GM12878 (cell line): Measurements from ENCODE around the gene ANKRD13A. TPM values are rescaled to one million over a fixed set of nuclear protein-coding genes. Genes with fewer than 3 reads are reported as not detected.
A peak's percentile ranks its signal among the peaks of the same experiment; 100 is the strongest.

Experiments
- BCL11A ChIP-seq: IDR thresholded peaks from 2 replicates; pipeline ENCODE4 v1.6.1; 2011; ENCODE audit warnings: low read depth, low read length
- BRCA1 ChIP-seq: IDR thresholded peaks from 2 replicates; pipeline ENCODE4 v1.6.1; 2011; ENCODE audit warnings: low read depth, low read length, improper control_type of control experiment
- CHD2 ChIP-seq: IDR thresholded peaks from 2 replicates; pipeline ENCODE4 v1.6.1; 2011; ENCODE audit warnings: low read depth, low read length, improper control_type of control experiment, borderline replicate concordance
- EED ChIP-seq: sonication (generic); IDR thresholded peaks from 2 replicates; pipeline ENCODE4 v1.6.1; 2016; ENCODE audit warnings: antibody characterized with exemption, low read depth
- ETV6 ChIP-seq, 2 experiments: fragments of 450-650 bp in 1 of 2; IDR thresholded peaks in 1 of 2; conservative IDR thresholded peaks in 1 of 2; 2 replicates each; pipeline ENCODE4 v1.6.1; 2014; ENCODE audit warnings: antibody characterized with exemption in 1 of 2, borderline replicate concordance in 1 of 2, low read depth in 1 of 2, mild to moderate bottlenecking in 1 of 2, moderate library complexity in 1 of 2
- FOXK2 ChIP-seq: fragments of 450-650 bp; IDR thresholded peaks from 2 replicates; pipeline ENCODE4 v1.6.1; 2017; ENCODE audit warnings: mild to moderate bottlenecking, moderate library complexity
- KDM1A ChIP-seq: fragments of 200-600 bp; sonication (generic); IDR thresholded peaks from 2 replicates; pipeline ENCODE4 v1.6.1; 2016; ENCODE audit warnings: borderline replicate concordance
- LARP7 ChIP-seq: fragments of 450-650 bp; IDR thresholded peaks from 2 replicates; pipeline ENCODE4 v1.6.1; 2017; ENCODE audit warnings: mild to moderate bottlenecking
- MXI1 ChIP-seq: fragments of 150-350 bp; IDR thresholded peaks from 2 replicates; pipeline ENCODE4 v1.6.1; 2011; ENCODE audit warnings: low read depth, mild to moderate bottlenecking, inconsistent platforms, low read length, improper control_type of control experiment
- NFIC ChIP-seq: IDR thresholded peaks from 2 replicates; pipeline ENCODE4 v1.6.1; 2012; ENCODE audit warnings: low read depth, mild to moderate bottlenecking, inconsistent platforms, low read length, moderate library complexity
- NR2C1 ChIP-seq: fragments of 450-650 bp; IDR thresholded peaks from 2 replicates; pipeline ENCODE4 v1.6.1; 2017; ENCODE audit warnings: antibody characterized with exemption, mild to moderate bottlenecking, moderate library complexity
- PML ChIP-seq: IDR thresholded peaks from 2 replicates; pipeline ENCODE4 v1.6.1; 2012; ENCODE audit warnings: low read length, inconsistent platforms
- POLR2AphosphoS2 ChIP-seq: IDR thresholded peaks from 2 replicates; pipeline ENCODE4 v1.6.1; 2011; ENCODE audit warnings: low read depth, mild to moderate bottlenecking, low read length, improper control_type of control experiment, moderate library complexity
- RAD51 ChIP-seq: fragments of 450-650 bp; IDR thresholded peaks from 2 replicates; pipeline ENCODE4 v1.6.1; 2016; ENCODE audit warnings: moderate library complexity, mild to moderate bottlenecking, inconsistent platforms
- RFX5 ChIP-seq: IDR thresholded peaks from 2 replicates; pipeline ENCODE4 v1.6.1; 2011; ENCODE audit warnings: low read depth, low read length, improper control_type of control experiment
- SIN3A ChIP-seq: IDR thresholded peaks from 2 replicates; pipeline ENCODE4 v1.6.1; 2012; ENCODE audit warnings: low read depth, low read length, improper control_type of control experiment
- SMAD5 ChIP-seq: IDR thresholded peaks from 2 replicates; pipeline ENCODE4 v1.6.1; 2016; ENCODE audit warnings: antibody characterized with exemption, low read depth
- SMARCA5 ChIP-seq: fragments of 450-650 bp; IDR thresholded peaks from 2 replicates; pipeline ENCODE4 v1.6.1; 2017; ENCODE audit warnings: mild to moderate bottlenecking
- SREBF1 ChIP-seq: IDR thresholded peaks from 2 replicates; pipeline ENCODE4 v1.6.1; 2012; ENCODE audit warnings: mild to moderate bottlenecking, low read length
- SUZ12 ChIP-seq: fragments of 200-600 bp; sonication (generic); IDR thresholded peaks from one replicate; pipeline ENCODE4 v1.6.1; 2018; ENCODE audit warnings: antibody characterized with exemption, mild to moderate bottlenecking; ENCODE audit not compliant: unreplicated experiment
- YBX1 ChIP-seq: fragments of 450-650 bp; IDR thresholded peaks from 2 replicates; pipeline ENCODE4 v1.6.1; 2016; ENCODE audit warnings: antibody characterized with exemption
- ZNF217 ChIP-seq: fragments of 450-650 bp; IDR thresholded peaks from 2 replicates; pipeline ENCODE4 v1.6.1; 2017; ENCODE audit warnings: antibody characterized with exemption, mild to moderate bottlenecking
- ZNF384 ChIP-seq: IDR thresholded peaks from 2 replicates; pipeline ENCODE4 v1.6.1; 2012; ENCODE audit warnings: low read depth, mild to moderate bottlenecking, low read length, improper control_type of control experiment, borderline replicate concordance
- ZNF622 ChIP-seq: fragments of 450-650 bp; IDR thresholded peaks from 2 replicates; pipeline ENCODE4 v1.6.1; 2017; ENCODE audit warnings: mild to moderate bottlenecking, inconsistent platforms
- ZZZ3 ChIP-seq: IDR thresholded peaks from 2 replicates; pipeline ENCODE4 v1.6.1; 2011; ENCODE audit warnings: low read depth; ENCODE audit not compliant: control insufficient read depth, insufficient read length
- polyA plus RNA-seq, 11 experiments: library from polyadenylated mRNA; depleted of rRNA in 4 of 11; unstranded in 6 of 11; stranded (reverse) in 5 of 11; fragments of >200 nt; fragmentation: Nextera tagmentation in 4 of 11; fragmentation: Illumina TruSeq in 1 of 11; extraction: Ambion mirVana in 4 of 11; extraction: Trizol in 1 of 11; gene quantifications; 1 replicate in 1 of 11; 2 replicates in 10 of 11; pipeline versions ENCODE4 v1.2.1 to v1.2.3, GENCODE V29; 2011 to 2016; ENCODE audit warnings: inconsistent platforms in 2 of 11, missing spikeins in 2 of 11, low read depth in 1 of 11
- total RNA-seq, 4 experiments: library from RNA; depleted of rRNA in 3 of 4; stranded (reverse); fragments of >200 nt in 3 of 4; fragmentation: Illumina TruSeq in 1 of 4; extraction: Trizol in 1 of 4; gene quantifications; 2 replicates each; pipeline versions ENCODE4 v1.2.1 to v1.2.3, GENCODE V29; 2013 to 2021
- TF ChIP-seq, protein P1 (sequence below): fragments of 450-650 bp; IDR thresholded peaks from 2 replicates; pipeline ENCODE4 v1.6.1; 2017; ENCODE audit warnings: borderline replicate concordance
- TF ChIP-seq, protein P2 (sequence below): fragments of 450-650 bp; IDR thresholded peaks from 2 replicates; pipeline ENCODE4 v1.6.1; 2018; ENCODE audit warnings: borderline replicate concordance, mild to moderate bottlenecking; ENCODE audit not compliant: partially characterized antibody
- TF ChIP-seq, protein P3 (sequence below): IDR thresholded peaks from 2 replicates; pipeline ENCODE4 v1.6.1; 2011; ENCODE audit warnings: mild to moderate bottlenecking, low read depth, low read length, moderate library complexity; ENCODE audit not compliant: insufficient replicate concordance

The ANKRD13A gene
- total and polyA plus RNA-seq, 10 of the 15 experiments (the other 5 are each of a cell fraction or from before 2014, with no cell fraction given) = 10.2 to 93.4 (median 76.5) TPM

- TF ChIP-seq, protein P1, sequence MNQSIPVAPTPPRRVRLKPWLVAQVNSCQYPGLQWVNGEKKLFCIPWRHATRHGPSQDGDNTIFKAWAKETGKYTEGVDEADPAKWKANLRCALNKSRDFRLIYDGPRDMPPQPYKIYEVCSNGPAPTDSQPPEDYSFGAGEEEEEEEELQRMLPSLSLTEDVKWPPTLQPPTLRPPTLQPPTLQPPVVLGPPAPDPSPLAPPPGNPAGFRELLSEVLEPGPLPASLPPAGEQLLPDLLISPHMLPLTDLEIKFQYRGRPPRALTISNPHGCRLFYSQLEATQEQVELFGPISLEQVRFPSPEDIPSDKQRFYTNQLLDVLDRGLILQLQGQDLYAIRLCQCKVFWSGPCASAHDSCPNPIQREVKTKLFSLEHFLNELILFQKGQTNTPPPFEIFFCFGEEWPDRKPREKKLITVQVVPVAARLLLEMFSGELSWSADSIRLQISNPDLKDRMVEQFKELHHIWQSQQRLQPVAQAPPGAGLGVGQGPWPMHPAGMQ = no peak
- TF ChIP-seq POLR2AphosphoS2 (no peak), BCL11A (no peak), BRCA1 (no peak), SMARCA5 (no peak), ZNF217 (no peak), ZNF622 (no peak), LARP7 (0 out of 2 replicates have a peak, but pooled peaks have one; percentile 22), KDM1A (no peak), SIN3A (no peak), MXI1 (no peak), PML (0 out of 2 replicates have a peak, but pooled peaks have one; percentile 34), ZZZ3 (no peak), SREBF1 (no peak), RAD51 (no peak), EED (0 out of 2 replicates have a peak, but pooled peaks have one; percentile 17), SMAD5 (no peak), ZNF384 (no peak), RFX5 (no peak), NFIC (no peak), ETV6 (conservative IDR thresholded peaks at IDR 0.05 in 1 of 2, IDR thresholded peaks at IDR 0.05 in 1 of 2; ENCODE audit: borderline replicate concordance in 1 of 2, low read depth in 1 of 2) (no peak), NR2C1 (no peak), SUZ12 (no peak), CHD2 (no peak), FOXK2 (no peak), YBX1 (no peak)
- TF ChIP-seq, protein P2, sequence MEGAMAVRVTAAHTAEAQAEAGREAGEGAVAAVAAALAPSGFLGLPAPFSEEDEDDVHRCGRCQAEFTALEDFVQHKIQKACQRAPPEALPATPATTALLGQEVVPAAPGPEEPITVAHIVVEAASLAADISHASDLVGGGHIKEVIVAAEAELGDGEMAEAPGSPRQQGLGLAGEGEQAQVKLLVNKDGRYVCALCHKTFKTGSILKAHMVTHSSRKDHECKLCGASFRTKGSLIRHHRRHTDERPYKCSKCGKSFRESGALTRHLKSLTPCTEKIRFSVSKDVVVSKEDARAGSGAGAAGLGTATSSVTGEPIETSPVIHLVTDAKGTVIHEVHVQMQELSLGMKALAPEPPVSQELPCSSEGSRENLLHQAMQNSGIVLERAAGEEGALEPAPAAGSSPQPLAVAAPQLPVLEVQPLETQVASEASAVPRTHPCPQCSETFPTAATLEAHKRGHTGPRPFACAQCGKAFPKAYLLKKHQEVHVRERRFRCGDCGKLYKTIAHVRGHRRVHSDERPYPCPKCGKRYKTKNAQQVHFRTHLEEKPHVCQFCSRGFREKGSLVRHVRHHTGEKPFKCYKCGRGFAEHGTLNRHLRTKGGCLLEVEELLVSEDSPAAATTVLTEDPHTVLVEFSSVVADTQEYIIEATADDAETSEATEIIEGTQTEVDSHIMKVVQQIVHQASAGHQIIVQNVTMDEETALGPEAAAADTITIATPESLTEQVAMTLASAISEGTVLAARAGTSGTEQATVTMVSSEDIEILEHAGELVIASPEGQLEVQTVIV = no peak
- TF ChIP-seq, protein P3, sequence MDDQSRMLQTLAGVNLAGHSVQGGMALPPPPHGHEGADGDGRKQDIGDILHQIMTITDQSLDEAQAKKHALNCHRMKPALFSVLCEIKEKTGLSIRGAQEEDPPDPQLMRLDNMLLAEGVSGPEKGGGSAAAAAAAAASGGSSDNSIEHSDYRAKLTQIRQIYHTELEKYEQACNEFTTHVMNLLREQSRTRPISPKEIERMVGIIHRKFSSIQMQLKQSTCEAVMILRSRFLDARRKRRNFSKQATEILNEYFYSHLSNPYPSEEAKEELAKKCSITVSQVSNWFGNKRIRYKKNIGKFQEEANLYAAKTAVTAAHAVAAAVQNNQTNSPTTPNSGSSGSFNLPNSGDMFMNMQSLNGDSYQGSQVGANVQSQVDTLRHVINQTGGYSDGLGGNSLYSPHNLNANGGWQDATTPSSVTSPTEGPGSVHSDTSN = no peak
These were observed 11.9 kb downstream of the ANKRD13A start (continued) for GRCh38 chr12:110010853-110011723.
